Stimulated activated CD4-positive, alpha-beta T cell treated with anti-CD3 and anti-CD28 coated beads, Interleukin-2, amount 100 ng/mL, for 24 hours (primary cell): Measurements from ENCODE around the gene F2RL1.
"Not testable (repeated sequence)": the region's sequence is repeated elsewhere in the genome, so short reads cannot be mapped to it uniquely, and the experiment has no call there.

Experiments used
- DNase-seq, 2 donors: peaks; one replicate each; pipeline ENCODE4 v3.0.0-alpha.2; 2020

The F2RL1 gene

GRCh38 chr5:76818844-76819831 is at the start of gene F2RL1:
Gene F2RL1 (plus strand): TSS chr5:76819030. CDS start chr5:76819183, 153 bp downstream.
- DNase-seq: peak; percentile 52 to 65

DNA sequence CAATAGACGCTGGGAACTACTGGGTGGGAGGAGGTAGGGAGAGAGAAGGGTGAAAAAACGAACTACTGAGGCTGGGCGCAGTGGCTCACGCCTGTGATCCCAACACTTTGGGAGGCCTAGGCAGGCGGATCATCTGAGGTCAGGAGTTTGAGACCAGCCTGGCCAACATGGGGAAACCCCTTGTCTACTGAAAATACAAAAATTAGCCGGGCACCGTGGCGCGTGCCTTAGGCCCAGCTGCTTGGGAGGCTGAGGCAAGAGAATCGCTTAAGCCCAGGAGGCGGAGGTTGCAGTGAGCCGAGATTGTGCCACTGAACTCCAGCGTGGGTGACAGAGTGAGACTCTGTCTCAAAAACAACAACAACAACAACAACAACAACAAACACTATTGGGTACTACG is 47.8 kb upstream of the F2RL1 start:
- not testable (repeated sequence) for DNase-seq

DNA sequence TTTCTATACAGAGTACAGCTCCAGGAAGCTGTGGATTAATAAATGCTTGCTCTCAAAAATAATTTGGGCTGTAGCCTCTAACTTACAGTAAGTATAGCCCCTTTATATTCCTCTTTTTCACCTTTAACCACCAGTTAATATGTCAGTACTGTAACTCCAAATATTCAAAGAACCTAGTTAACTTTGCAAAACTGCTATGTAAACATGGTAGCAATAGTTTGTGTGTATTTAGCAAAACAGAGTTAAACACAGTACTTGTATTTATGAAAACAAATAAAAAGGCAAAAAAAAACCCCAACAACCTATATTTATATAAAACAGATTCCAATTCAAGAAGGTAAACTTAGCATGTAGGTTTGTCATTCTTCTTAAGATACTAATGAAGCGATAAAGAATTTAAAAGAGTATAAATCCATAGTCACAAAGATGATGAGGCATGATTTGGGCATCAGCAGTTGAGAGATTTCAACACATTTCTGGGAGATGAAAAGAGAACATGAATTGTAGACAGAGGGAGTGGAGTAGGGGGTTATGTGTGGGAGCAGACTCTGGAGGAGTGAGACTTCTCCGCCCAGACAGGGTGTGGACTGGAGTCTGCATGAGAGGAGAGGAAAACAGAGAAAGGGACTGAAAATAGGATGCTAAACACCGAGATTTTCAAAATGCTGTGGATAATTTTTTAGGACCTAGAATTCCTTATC is 47.0 kb upstream of the F2RL1 start:
- DNase-seq: no peak

- no peak for DNase-seq
Observed at GRCh38 chr5:76775921-76776320, 42.9 kb upstream of the F2RL1 start.

DNA sequence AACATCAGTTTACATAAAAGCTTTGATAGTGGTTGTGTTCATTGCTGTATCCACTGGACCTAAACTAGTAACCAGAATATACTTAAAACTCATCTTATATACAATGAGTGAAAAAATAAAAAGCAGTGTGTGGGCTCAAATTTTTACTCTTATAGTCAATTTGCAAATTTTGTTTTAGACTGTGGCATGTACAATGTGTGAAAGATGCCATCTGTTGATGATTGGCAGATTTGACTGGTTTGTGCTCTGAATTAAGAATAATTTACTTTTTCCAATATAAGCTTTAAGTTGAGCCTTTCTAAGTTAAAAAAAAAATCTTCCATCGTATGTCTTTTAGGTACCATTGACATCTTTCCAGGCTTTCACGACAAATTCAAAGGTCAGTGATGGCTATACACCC is 42.4 kb upstream of the F2RL1 start:
- no peak for DNase-seq

- not testable (repeated sequence) for DNase-seq
Observed at GRCh38 chr5:76780616-76781015, 38.2 kb upstream of the F2RL1 start.

DNA sequence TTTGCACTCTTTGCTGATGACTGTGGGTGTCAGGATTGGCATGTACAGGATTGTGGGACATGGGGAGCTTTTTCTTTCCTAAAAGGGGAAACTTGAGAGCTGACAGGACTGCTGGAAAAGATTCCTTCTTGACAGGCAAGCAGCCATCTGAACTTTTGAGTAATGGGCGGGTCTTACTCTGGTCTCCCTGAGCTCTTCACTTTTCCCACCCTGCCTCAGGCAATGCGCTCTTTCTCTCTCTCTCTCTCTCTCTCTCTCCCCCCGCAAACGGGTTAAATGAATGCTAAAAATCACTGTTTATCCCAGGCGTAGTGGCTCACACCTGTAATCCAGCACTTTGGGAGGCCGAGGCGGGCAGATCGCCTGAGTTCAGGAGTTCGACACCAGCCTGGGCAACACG is 37.1 kb upstream of the F2RL1 start:
- no peak for DNase-seq

DNA sequence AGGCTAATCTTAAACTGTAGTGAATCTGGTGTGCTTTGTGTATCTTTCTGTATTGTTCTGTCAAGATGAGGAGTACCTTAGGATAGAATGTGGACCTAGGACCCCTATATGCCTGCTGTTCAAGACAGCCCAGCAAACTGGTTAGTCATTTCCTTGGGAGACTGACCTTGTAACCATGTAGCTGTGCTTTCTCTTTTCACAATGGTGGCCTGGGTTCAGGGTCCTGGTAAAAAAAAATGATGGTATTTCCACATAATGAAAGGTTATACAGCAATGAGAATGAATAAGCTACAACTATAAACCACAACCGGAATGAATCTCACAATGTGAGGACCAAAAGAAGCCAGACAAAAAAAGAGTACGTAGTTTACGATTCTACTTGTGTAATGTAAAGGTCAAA is 36.4 kb upstream of the F2RL1 start:
- no peak for DNase-seq

- DNase-seq: no peak
Observed at GRCh38 chr5:76787237-76787636, 31.6 kb upstream of the F2RL1 start.

DNA sequence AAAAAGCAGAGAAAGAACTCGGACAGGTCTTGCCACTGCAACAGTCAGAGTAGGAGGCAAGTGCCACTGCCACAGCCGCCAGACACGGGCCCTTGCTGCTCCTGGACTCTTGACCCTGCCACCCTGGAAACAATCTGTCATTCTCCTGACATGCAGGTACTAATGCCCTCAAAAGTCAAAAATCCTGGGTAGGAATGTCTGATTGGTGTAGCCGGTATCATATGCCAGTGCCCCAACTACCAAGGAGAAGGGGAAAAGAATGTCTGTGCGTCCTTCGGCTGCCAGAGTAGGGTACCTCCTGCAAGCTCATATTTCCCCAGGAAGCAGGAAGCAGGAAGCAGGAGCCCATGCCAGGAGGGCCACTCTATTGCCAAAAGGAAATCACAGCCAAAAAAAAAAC is 30.5 kb upstream of the F2RL1 start:
- no peak for DNase-seq

GRCh38 chr5:76789275-76789674 is 29.6 kb upstream of the F2RL1 start:
- not testable (repeated sequence) for DNase-seq

GRCh38 chr5:76789991-76790581 is 28.7 kb upstream of the F2RL1 start:
- DNase-seq: no peak

- DNase-seq: peak in 1 of 2 donors; percentile 24
Observed at GRCh38 chr5:76790632-76791290, 28.1 kb upstream of the F2RL1 start.

GRCh38 chr5:76791461-76791860 is 27.4 kb upstream of the F2RL1 start:
- no peak for DNase-seq

GRCh38 chr5:76794871-76795270 is 24.0 kb upstream of the F2RL1 start:
- DNase-seq: no peak

- DNase-seq: no peak
Observed at GRCh38 chr5:76799588-76799987, 19.2 kb upstream of the F2RL1 start.

DNA sequence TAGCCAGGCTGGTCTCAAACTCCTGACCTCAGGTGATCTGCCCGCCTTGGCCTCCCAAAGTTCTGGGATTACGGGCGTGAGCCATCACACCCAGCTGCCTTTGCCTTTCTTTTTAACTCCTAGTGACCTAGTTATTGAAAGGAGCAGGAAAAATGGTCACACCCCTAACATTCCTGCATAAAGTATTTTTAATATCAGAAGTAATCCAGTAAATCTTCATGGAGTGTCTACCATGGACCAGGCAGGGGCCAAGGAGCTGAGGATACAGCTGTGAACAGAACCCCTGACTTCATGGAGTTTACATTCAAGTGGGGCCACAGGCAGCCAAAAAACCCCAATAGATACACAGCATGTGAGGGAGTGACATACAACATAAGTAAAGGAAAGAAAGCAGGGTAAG is 18.3 kb upstream of the F2RL1 start:
- no peak for DNase-seq

GRCh38 chr5:76801159-76801802 is 17.5 kb upstream of the F2RL1 start:
- no peak for DNase-seq

GRCh38 chr5:76801803-76802195 is 17.0 kb upstream of the F2RL1 start:
- no peak for DNase-seq

- no peak for DNase-seq
Observed at GRCh38 chr5:76804266-76804665, 14.6 kb upstream of the F2RL1 start.

DNA sequence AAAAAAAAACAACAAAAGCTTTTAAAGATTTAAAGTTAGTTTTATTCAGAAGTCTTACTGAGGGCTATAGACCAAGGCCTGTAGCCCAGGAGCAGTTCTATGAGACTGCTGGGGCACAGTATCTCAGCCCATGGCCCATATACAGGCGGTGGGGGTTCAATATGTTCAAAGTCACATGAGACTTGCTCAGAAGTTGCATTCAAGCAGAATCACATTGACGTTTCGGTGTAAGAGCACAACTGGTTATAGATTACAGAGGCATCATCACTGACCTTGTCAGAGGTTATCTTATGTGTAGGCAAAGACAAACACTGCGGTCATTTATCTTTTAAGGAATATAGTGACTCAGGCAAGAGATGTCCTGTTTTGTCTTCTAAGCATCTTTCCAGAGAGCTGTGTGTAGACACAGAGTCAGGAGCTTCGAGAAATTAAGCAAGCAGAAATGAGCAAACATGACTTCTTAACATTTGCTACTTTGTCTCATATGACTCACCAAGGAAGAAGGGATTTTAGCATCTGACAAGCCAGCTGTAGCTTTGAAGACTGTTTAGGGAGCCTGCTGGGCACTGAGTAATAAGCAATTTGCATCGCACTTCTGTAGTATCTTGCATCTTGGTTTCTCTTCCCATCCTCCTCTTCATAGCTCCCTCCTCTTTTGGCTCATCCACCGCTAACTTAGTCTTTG is 12.9 kb upstream of the F2RL1 start:
- DNase-seq: no peak

DNA sequence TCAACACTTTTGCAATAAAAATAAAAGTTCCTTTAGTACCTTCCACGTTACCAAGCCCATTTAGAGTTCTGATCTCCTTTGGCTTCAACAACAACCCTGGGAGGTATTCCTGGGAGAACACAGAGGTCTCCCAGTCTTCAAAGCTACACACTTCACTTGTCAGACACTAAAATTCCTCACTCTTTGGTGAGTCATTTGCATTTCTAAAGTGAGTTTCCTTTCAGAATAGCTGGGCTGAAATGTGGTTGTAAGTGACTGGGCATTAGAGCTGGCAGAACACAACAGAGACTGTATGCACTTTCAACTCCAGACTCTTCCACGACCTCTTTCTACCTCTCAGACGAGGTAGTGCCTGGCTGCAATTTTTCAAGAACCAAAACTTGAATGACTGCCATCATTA is 11.5 kb upstream of the F2RL1 start:
- no peak for DNase-seq
